ENCODE results near the gene KRTAP10-7. TPM values are rescaled to one million over a fixed set of nuclear protein-coding genes. Genes with fewer than 3 reads are reported as not detected.
"Not testable (repeated sequence)": the region's sequence is repeated elsewhere in the genome, so short reads cannot be mapped to it uniquely, and the experiment has no call there.

The KRTAP10-7 gene
- total RNA-seq, 4 donors from 2014 or later, result not detected

- H3K4me1 ChIP-seq, result no peaks in the 10 kb centered on the region
- TF ChIP-seq, protein P1, sequence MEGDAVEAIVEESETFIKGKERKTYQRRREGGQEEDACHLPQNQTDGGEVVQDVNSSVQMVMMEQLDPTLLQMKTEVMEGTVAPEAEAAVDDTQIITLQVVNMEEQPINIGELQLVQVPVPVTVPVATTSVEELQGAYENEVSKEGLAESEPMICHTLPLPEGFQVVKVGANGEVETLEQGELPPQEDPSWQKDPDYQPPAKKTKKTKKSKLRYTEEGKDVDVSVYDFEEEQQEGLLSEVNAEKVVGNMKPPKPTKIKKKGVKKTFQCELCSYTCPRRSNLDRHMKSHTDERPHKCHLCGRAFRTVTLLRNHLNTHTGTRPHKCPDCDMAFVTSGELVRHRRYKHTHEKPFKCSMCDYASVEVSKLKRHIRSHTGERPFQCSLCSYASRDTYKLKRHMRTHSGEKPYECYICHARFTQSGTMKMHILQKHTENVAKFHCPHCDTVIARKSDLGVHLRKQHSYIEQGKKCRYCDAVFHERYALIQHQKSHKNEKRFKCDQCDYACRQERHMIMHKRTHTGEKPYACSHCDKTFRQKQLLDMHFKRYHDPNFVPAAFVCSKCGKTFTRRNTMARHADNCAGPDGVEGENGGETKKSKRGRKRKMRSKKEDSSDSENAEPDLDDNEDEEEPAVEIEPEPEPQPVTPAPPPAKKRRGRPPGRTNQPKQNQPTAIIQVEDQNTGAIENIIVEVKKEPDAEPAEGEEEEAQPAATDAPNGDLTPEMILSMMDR (IDR thresholded peaks at IDR 0.05), result no peak
- H3K9me3 ChIP-seq, result peaks cover 0 to 54% (median 3%) of the 10 kb centered on the region in 4 donors
- H3K36me3 ChIP-seq, result no peaks in the 10 kb centered on the region
- no peak overlapping the region for H3K4me3 ChIP-seq
- H3K27ac ChIP-seq, result no peak overlapping the region
- 82 to 85% methylated on average over 6 of the region's 6 CpGs for WGBS, 2 donors
- DNase-seq (ENCODE audit: low spot score in 2 of 2), result no peak
- peaks cover 0 to 11% of the 10 kb centered on the region in 2 donors for H3K27me3 ChIP-seq
Measured at GRCh38 chr21:44583800-44584147, 16.6 kb upstream of the KRTAP10-7 start.

DNA sequence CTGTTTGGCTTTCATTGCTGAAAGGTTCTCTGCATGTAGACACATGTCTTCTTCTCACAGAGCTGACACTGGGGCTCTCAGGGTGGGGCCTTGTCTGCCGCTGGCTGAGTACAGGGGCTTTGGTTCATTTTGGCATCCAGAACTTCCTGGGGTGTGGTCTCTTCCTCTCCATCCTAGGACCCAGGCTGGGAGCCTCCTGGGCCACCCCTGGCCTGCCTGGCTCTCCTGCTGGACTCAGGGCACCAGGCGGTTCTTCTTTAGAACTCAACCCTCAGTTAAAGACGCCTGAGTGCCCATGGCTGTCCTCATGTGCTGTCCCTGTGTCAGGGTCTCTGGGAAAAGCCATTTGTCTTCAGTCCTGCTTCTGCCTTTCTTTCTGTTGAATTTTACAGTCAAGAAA lies 14.5 kb upstream of the KRTAP10-7 start:
- no peak overlapping the region for H3K4me3 ChIP-seq
- peaks cover 0 to 11% of the 10 kb centered on the region in 2 donors for H3K27me3 ChIP-seq
- no peak overlapping the region for H3K27ac ChIP-seq
- TF ChIP-seq POLR2A (IDR thresholded peaks at IDR 0.05) (no peak), EP300 (IDR thresholded peaks at IDR 0.05) (no peak)
- TF ChIP-seq, protein P1 (IDR thresholded peaks at IDR 0.05), result no peak
- H3K9me3 ChIP-seq, result peaks cover 0 to 38% (median 3%) of the 10 kb centered on the region in 4 donors
- H3K36me3 ChIP-seq, result no peaks in the 10 kb centered on the region
- no peak for DNase-seq (ENCODE audit: low spot score in 2 of 2)
- H3K4me1 ChIP-seq, result no peaks in the 10 kb centered on the region
- WGBS, 2 donors, result 81 to 95% methylated on average over 3 of the region's 3 CpGs

GRCh38 chr21:44589094-44589493 lies 11.3 kb upstream of the KRTAP10-7 start:
- no peak for DNase-seq (ENCODE audit: low spot score in 2 of 2)
- H3K27me3 ChIP-seq, result peaks cover 0 to 21% of the 10 kb centered on the region in 2 donors
- H3K9me3 ChIP-seq, result peaks cover 0 to 22% (median 0%) of the 10 kb centered on the region in 4 donors
- H3K27ac ChIP-seq, result no peak overlapping the region
- H3K4me1 ChIP-seq, result no peaks in the 10 kb centered on the region
- H3K36me3 ChIP-seq, result no peaks in the 10 kb centered on the region
- TF ChIP-seq EP300 (IDR thresholded peaks at IDR 0.05), result no peak
- no peak for TF ChIP-seq POLR2A (IDR thresholded peaks at IDR 0.05)
- 88 to 95% methylated on average over 2 of the region's 2 CpGs for WGBS, 2 donors
- no peak overlapping the region for H3K4me3 ChIP-seq

DNA sequence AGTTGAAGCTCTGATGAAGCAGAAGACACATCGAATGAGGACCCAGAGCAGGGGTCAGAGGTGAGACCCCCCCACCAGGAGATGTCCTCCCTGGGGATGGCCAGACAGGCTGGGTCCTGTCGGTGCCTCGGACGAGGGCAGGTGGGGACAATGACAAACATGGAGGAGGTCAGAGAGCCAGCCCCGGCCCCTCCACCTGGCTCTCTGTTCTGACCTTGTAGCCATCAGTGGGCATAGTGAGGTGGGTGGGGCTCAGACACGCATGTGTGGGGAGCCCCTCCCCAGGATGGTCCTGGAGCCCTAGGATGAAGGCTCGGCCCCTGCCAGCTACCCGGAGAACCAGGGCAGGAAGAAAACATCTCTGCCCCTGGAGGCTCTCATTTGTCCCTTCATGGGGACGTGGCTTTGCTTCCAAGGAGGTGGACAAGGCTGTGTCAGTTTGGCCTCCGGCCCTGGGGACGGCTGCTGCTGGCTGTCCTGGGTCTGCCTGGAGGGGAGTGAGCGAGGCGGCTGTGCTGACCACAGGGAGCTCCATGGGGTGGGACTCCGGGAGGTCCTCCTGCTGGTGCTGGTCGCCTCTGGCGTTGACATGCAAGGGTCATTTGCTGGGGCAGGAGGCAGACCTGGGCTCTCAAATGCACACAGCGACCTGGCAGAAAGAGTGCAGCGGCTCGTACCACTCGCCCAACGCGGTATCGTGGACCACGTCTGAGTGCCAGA lies 10.7 kb upstream of the KRTAP10-7 start:
- Histone ChIP-seq H3K4me1 (no peaks in the 10 kb centered on the region), H3K27ac (no peak overlapping the region), H3K36me3 (no peaks in the 10 kb centered on the region), H3K9me3 (peaks cover 0 to 22% (median 0%) of the 10 kb centered on the region in 4 donors), H3K4me3 (no peak overlapping the region), H3K27me3 (peaks cover 0 to 21% of the 10 kb centered on the region in 2 donors)
- no peak for DNase-seq (ENCODE audit: low spot score in 2 of 2)
- no peak for TF ChIP-seq POLR2A (IDR thresholded peaks at IDR 0.05)
- TF ChIP-seq, protein P1 (IDR thresholded peaks at IDR 0.05), result no peak
- TF ChIP-seq EP300 (IDR thresholded peaks at IDR 0.05), result no peak
- 79 to 87% methylated on average over 14 to 24 of the region's 24 CpGs for WGBS, 2 donors

DNA sequence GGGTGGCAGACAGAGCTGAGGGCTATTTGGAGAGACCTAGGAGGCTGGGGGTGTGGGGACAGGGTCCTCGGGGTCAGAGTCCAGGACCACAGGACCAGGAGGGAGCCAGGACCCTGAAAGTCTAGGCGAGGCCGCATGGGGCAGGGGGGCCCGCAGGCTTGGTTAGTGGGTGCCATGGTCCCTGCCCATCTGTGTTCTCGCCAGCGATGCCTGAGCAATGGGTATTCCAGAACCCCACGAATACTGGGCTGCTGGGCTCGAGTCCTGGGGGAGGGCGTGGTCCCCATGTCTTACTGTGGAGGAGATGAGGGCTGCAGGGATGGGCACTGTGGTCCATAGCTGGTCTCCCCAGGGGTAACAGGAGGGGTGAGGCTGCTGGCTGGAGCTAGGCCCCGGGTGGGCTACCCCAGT lies 10.1 kb upstream of the KRTAP10-7 start:
- TF ChIP-seq, protein P1 (IDR thresholded peaks at IDR 0.05), result no peak
- TF ChIP-seq POLR2A (IDR thresholded peaks at IDR 0.05) (no peak), EP300 (IDR thresholded peaks at IDR 0.05) (no peak)

DNA sequence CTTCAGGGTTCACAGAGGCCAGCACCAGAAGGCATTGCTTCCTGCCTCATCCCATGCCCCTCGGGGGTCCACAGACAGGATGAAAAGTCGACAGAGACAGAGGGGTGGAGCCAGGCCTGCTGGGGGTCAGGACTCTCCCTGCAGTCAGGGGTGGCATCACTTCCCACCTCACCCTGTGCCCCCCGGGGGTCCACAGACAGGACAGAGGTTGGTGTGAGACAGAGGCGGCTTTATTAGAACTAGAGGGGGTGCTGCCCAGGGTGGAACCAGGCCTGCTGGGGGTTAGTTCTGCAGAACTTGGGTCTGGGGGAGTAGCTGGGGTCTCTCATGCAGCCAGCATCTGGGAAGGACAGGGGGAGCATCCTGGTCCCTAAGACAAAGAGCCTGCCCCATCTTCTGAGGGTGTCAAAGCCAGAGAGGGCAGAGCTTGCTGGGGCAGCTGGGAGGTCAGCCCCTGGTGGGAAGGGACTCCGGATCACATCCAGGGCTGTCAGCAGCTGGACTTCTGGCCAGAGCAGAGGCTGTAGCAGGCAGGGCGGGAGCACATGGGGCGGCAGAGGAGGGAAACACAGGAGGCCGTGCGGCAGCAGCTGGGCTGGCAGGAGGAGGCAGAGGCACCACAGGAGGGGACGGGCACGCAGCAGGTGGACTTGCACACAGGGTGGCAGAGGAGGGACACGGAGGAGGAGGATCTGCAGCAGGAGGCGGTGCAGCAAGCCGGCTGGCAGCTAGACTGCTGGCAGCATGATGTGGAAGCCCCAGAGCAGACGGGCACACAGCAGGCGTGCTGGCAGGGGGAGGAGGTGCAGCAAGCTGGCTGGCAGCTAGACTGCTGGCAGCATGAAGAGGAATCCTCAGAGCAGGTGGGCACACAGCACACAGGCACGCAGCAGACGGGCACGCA lies 9.2 kb upstream of the KRTAP10-7 start:
- H3K36me3 ChIP-seq; H3K4me3 ChIP-seq; DNase-seq (ENCODE audit: low spot score in 2 of 2); H3K27ac ChIP-seq; H3K4me1 ChIP-seq: not testable (repeated sequence)
- 64 to 65% methylated on average over 16 to 17 of the region's 19 CpGs for WGBS, 2 donors
- H3K27me3 ChIP-seq, result peaks cover 0 to 10% of the 10 kb centered on the region in 2 donors
- peaks cover 0 to 15% (median 0%) of the 10 kb centered on the region in 4 donors for H3K9me3 ChIP-seq

More for the DNA sequence above, 10.1 kb upstream of the KRTAP10-7 start:
- H3K27ac ChIP-seq, result no peak overlapping the region
- no peak for DNase-seq (ENCODE audit: low spot score in 2 of 2)
- peaks cover 0 to 22% (median 0%) of the 10 kb centered on the region in 4 donors for H3K9me3 ChIP-seq
- H3K4me1 ChIP-seq, result no peaks in the 10 kb centered on the region
- no peak overlapping the region for H3K4me3 ChIP-seq
- WGBS, 2 donors, result 71 to 86% methylated on average over 9 to 10 of the region's 10 CpGs
- H3K27me3 ChIP-seq, result peaks cover 0 to 17% of the 10 kb centered on the region in 2 donors
- H3K36me3 ChIP-seq, result no peaks in the 10 kb centered on the region

DNA sequence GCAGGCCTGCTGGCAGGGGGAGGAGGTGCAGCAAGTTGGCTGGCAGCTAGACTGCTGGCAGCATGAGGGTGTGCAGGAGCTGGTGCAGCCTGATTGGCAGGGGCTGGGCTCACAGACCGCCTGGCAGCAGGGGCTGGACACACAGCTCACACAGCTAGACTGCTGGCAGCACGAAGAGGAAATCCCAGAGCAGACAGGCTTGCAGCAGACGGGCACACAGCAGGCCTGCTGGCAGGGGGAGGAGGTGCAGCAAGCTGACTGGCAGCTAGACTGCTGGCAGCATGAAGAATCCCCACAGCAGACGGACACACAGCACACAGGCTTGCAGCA lies 8.6 kb upstream of the KRTAP10-7 start:
- Histone ChIP-seq H3K27me3 (peaks cover 0 to 10% of the 10 kb centered on the region in 2 donors), H3K9me3 (peaks cover 0 to 10% (median 0%) of the 10 kb centered on the region in 4 donors)
- H3K36me3 ChIP-seq; H3K27ac ChIP-seq; DNase-seq (ENCODE audit: low spot score in 2 of 2); H3K4me3 ChIP-seq; H3K4me1 ChIP-seq: not testable (repeated sequence)
- WGBS, 2 donors, result 33% methylated on average over 1 of the region's 4 CpGs; no CpG with 5 or more reads in 1 of the 2 donors

Measured in tibial nerve (tissue), 4 donors.